BJ (cell line): ENCODE data around the gene GOPC. TPM values are rescaled to one million over a fixed set of nuclear protein-coding genes. Genes with fewer than 3 reads are reported as not detected.

Source experiments
- CTCF ChIA-PET: fragments of 350-600 bp; formaldehyde crosslinking; extraction: SDS; loops from one replicate; lab custom pipeline; 2021; ENCODE audit warnings: antibody characterized with exemption, inconsistent platforms; lab: Yijun Ruan, JAX
- POLR2A ChIA-PET: fragments of 300-600 bp; sonication (Branson Sonifier 250); formaldehyde crosslinking; extraction: SDS; loops from one replicate; lab custom pipeline; 2021; ENCODE audit warnings: antibody characterized with exemption; lab: Charles Lee
- DNase-seq: peaks from one replicate; pipeline ENCODE4 v3.0.0-alpha.2; 2011; ENCODE audit warnings: low read depth
- H3K27me3 ChIP-seq: 2 replicates; pipeline ENCODE4 v1.6.0; 2011; ENCODE audit warnings: low read length; ENCODE audit not compliant: control insufficient read depth, insufficient read depth
- H3K36me3 ChIP-seq: 2 replicates; pipeline ENCODE4 v1.5.1; 2011; ENCODE audit warnings: low read length; ENCODE audit not compliant: control insufficient read depth, insufficient read depth
- H3K4me3 ChIP-seq: 2 replicates; pipeline ENCODE4 v1.5.1; 2011; ENCODE audit warnings: low read depth, mild to moderate bottlenecking, control low read depth, low read length
- polyA plus RNA-seq: library from polyadenylated mRNA; depleted of rRNA; stranded (reverse); fragments of >200 nt; gene quantifications from 2 replicates; pipeline ENCODE4 v1.2.3, GENCODE V29; 2011
- TF ChIP-seq, protein P1 (sequence below): IDR thresholded peaks from 2 replicates; pipeline ENCODE4 v1.5.1; 2011; ENCODE audit warnings: low read depth, mild to moderate bottlenecking, control low read depth, inconsistent platforms, low read length, moderate library complexity; ENCODE audit not compliant: insufficient read depth

GOPC gene
- polyA plus RNA-seq, 1 experiment, result 26.9 TPM

DNA sequence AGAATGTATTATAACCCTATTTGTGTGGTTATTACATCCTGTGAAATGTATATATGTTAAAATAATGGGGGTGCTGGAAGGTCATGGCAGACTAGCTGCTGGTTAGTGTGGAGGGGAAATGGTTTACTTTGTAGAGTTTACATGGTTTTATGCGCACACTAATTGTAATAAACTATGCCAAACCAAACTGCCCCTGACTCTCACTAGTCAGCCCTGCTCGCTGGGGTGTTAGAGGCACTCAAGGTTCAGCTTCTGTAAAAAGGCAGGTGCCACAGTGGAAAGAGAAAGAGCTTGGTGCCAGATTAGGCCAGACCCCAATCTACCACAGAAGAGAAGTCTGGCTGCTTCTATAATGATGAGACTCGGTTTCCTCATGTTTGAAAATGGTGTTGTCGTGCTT lies 52.7 kb downstream of the GOPC start:
- ChIA-PET CTCF (interaction anchor here (0.6 to 3.6 kb wide), 6 partner anchors 52 to 100 kb away, joined by 3 to 14 read pairs (median 4); no protein-coding TSS in a partner anchor), POLR2A (no interaction called here)
- H3K4me3 ChIP-seq, result no peak overlapping the region
- H3K36me3 ChIP-seq, result peaks cover 12% of the 10 kb centered on the region
- TF ChIP-seq, protein P1, sequence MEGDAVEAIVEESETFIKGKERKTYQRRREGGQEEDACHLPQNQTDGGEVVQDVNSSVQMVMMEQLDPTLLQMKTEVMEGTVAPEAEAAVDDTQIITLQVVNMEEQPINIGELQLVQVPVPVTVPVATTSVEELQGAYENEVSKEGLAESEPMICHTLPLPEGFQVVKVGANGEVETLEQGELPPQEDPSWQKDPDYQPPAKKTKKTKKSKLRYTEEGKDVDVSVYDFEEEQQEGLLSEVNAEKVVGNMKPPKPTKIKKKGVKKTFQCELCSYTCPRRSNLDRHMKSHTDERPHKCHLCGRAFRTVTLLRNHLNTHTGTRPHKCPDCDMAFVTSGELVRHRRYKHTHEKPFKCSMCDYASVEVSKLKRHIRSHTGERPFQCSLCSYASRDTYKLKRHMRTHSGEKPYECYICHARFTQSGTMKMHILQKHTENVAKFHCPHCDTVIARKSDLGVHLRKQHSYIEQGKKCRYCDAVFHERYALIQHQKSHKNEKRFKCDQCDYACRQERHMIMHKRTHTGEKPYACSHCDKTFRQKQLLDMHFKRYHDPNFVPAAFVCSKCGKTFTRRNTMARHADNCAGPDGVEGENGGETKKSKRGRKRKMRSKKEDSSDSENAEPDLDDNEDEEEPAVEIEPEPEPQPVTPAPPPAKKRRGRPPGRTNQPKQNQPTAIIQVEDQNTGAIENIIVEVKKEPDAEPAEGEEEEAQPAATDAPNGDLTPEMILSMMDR, result no peak
- DNase-seq, result no peak
- H3K27me3 ChIP-seq, result no peaks in the 10 kb centered on the region

DNA sequence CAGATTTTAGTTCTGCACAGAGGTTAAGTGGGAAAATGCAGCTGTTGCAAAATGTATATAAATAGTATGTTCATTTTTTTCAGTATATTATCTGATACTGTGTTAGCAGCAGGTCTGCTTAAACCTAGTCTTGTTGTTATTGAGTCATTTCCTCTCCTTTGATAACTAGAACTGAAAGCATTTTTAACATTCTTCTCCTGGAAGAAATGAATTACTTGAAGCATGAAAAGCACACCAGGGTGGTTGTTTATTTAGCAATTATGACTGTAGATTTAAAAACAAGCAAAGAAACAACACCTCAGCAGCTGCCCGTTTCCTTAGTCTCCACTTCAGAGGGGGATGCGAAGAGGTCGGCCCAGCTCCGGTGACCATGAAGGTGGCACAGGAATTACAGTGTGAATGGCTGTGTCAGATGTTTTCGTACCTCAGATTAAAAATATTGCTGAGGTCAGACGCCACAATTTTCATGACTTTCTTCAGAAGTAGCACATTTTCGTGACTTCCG lies 53.5 kb downstream of the GOPC start:
- Histone ChIP-seq H3K27me3 (no peaks in the 10 kb centered on the region), H3K36me3 (peaks cover 12% of the 10 kb centered on the region), H3K4me3 (no peak overlapping the region)
- ChIA-PET POLR2A (interaction anchor here (0.5 kb wide), 1 partner anchor 14 kb away, joined by 3 read pairs; no protein-coding TSS in a partner anchor), CTCF (interaction anchor here (0.7 to 3.6 kb wide), 5 partner anchors 8 to 99 kb away, joined by 3 to 14 read pairs (median 5); no protein-coding TSS in a partner anchor)
- DNase-seq, result no peak
- TF ChIP-seq, protein P1, result no peak

GRCh38 chr6:117547688-117548621 lies 54.4 kb downstream of the GOPC start:
- ChIA-PET CTCF (interaction anchor here (0.7 to 3.6 kb wide), 8 partner anchors 8 to 98 kb away, joined by 3 to 14 read pairs (median 4); no protein-coding TSS in a partner anchor), POLR2A (no interaction called here)
- H3K36me3 ChIP-seq, result peaks cover 12% of the 10 kb centered on the region
- no peak for DNase-seq
- H3K4me3 ChIP-seq, result peak overlapping the region; percentile 27
- TF ChIP-seq, protein P1, result peak; percentile 31
- no peaks in the 10 kb centered on the region for H3K27me3 ChIP-seq

- TF ChIP-seq, protein P1, result no peak
- CTCF ChIA-PET, result interaction anchor here (1.3 kb wide), 1 partner anchor 90 kb away, joined by 4 read pairs; no protein-coding TSS in a partner anchor
- POLR2A ChIA-PET, result no interaction called here
These were observed 55.6 kb downstream of the GOPC start for GRCh38 chr6:117546674-117547073.

DNA sequence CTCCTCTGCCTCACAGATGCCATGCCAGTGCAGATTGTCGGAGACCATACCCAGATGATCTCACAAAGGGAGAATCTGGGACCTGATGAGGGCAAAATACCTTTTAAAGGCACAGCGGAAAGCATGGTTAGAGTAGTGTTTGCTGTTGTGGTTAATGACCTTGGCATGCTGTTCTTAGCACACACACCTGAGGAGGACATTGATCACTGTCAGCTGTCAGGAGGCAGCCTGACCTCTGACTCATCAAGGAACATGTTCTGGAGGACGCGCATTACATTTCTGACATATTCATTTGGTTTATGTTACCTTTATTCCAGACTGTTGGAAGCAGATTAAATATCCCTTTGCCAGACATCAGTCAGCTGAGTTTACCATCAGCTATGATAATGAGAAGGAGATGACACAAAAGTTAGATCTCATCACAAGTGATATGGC lies 57.1 kb downstream of the GOPC start:
- DNase-seq, result no peak
- TF ChIP-seq, protein P1, result no peak
- Histone ChIP-seq H3K36me3 (peaks cover 14% of the 10 kb centered on the region), H3K4me3 (no peak overlapping the region), H3K27me3 (no peaks in the 10 kb centered on the region)
- ChIA-PET CTCF (no interaction called here), POLR2A (interaction anchor here (0.6 kb wide), 1 partner anchor 9 kb away, joined by 3 read pairs; no protein-coding TSS in a partner anchor)

More at GRCh38 chr6:117546674-117547073, 55.6 kb downstream of the GOPC start:
- no peak overlapping the region for H3K4me3 ChIP-seq
- H3K27me3 ChIP-seq, result no peaks in the 10 kb centered on the region
- H3K36me3 ChIP-seq, result peaks cover 14% of the 10 kb centered on the region
- no peak for DNase-seq
